ENCODE data around the gene TGFBR2.

Gene TGFBR2

DNA sequence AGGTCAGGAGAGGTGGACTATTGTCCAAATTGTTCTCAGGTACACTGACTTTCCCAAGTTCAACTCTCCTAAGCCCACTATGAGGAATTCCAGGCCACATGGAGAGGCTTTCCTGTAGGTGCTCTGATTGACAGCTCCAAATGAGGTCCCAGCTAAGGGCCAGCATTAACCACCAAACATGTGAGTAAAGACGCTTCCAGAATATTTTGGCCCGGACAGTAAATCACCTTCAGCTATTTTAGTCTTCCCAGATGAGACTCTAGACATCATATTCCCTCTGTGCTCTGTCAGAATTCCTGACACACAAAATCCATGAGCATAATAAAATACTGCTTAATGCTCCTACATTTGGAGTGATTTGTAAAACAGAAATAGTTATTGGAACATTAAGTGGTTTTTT is 135.5 kb downstream of the TGFBR2 start:
- ChIA-PET POLR2A (ENCODE audit: low non-redundant PET) (no interaction called here), CTCF (no interaction called here)
- no peak overlapping the region for H3K27ac ChIP-seq
- DNase-seq (ENCODE audit: low spot score): no peak
- TF ChIP-seq, protein P1, sequence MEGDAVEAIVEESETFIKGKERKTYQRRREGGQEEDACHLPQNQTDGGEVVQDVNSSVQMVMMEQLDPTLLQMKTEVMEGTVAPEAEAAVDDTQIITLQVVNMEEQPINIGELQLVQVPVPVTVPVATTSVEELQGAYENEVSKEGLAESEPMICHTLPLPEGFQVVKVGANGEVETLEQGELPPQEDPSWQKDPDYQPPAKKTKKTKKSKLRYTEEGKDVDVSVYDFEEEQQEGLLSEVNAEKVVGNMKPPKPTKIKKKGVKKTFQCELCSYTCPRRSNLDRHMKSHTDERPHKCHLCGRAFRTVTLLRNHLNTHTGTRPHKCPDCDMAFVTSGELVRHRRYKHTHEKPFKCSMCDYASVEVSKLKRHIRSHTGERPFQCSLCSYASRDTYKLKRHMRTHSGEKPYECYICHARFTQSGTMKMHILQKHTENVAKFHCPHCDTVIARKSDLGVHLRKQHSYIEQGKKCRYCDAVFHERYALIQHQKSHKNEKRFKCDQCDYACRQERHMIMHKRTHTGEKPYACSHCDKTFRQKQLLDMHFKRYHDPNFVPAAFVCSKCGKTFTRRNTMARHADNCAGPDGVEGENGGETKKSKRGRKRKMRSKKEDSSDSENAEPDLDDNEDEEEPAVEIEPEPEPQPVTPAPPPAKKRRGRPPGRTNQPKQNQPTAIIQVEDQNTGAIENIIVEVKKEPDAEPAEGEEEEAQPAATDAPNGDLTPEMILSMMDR (conservative IDR thresholded peaks at IDR 0.05; ENCODE audit: low read depth): no peak

DNA sequence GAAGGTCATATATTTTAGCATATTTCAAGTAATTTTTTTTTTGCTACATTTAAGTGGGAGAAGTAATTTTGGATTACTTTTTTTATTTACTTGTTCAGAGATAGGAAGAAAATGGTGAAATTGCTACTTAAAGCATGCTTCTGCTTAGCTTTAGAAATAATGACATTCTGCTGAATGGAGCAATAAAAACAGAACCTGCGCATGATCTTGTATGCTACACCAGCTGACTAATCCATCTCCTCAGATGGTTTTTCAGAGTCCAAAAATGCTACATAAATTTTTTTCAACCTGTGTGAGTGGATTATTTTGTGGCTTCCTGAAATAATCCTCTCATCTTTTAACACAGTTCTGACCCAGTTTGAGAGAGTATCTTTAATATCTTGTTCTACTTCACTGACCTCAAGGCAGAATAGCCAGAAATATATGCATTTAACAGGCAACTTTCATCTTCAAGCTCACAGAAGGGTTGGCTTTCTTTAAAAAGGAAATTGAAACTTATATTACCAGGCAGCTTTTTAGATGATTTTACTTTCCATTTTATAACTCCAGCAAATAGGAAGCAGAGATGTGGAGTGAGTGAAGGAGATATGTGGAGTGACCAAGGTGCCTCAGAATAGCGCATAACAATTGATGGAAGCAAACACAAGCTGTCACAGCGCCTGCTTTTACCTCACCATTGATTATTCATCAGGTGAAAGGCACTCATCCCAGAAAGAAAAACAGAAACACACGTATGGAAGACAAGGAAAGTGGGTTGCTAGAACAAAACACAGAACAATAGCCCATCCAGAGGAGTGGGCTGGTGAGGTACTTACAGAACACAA is 136.6 kb downstream of the TGFBR2 start:
- CTCF ChIA-PET: no interaction called here
- TF ChIP-seq, protein P1 (conservative IDR thresholded peaks at IDR 0.05; ENCODE audit: low read depth): no peak
- DNase-seq (ENCODE audit: low spot score): no peak
- no peak overlapping the region for H3K27ac ChIP-seq
- POLR2A ChIA-PET (ENCODE audit: low non-redundant PET): no interaction called here
